HG03565 (cell line): ENCODE results near the gene CATSPERE.
"Not testable (repeated sequence)": the region's sequence is repeated elsewhere in the genome, so short reads cannot be mapped to it uniquely, and the experiment has no call there.

ENCODE experiments used
- ATAC-seq: cut with Tn5 transposase; IDR thresholded peaks from one replicate; pipeline ENCODE4 v1.9.1; 2021; ENCODE audit warnings: mild to moderate bottlenecking, moderate library complexity; ENCODE audit not compliant: unreplicated experiment

The CATSPERE gene

GRCh38 chr1:244536316-244536715 lies 75.2 kb downstream of the CATSPERE start:
- ATAC-seq, result no peak

GRCh38 chr1:244545511-244545910 lies 84.4 kb downstream of the CATSPERE start:
- ATAC-seq, result no peak

- no peak for ATAC-seq
These were observed 87.6 kb downstream of the CATSPERE start for GRCh38 chr1:244548558-244549115.

GRCh38 chr1:244552336-244552735 lies 91.3 kb downstream of the CATSPERE start:
- ATAC-seq, result no peak

GRCh38 chr1:244556263-244556662 lies 95.2 kb downstream of the CATSPERE start:
- ATAC-seq, result no peak

- no peak for ATAC-seq
These were observed 96.5 kb downstream of the CATSPERE start for GRCh38 chr1:244557565-244557964.

- ATAC-seq, result no peak
These were observed 98.5 kb downstream of the CATSPERE start for GRCh38 chr1:244559561-244559960.

GRCh38 chr1:244562877-244563276 lies 101.8 kb downstream of the CATSPERE start:
- ATAC-seq, result not testable (repeated sequence)

- ATAC-seq, result no peak
These were observed 112.7 kb downstream of the CATSPERE start for GRCh38 chr1:244573768-244574167.

- ATAC-seq, result no peak
These were observed 115.3 kb downstream of the CATSPERE start for GRCh38 chr1:244576259-244576892.

GRCh38 chr1:244578205-244578604 lies 117.1 kb downstream of the CATSPERE start:
- not testable (repeated sequence) for ATAC-seq

GRCh38 chr1:244583358-244583982 lies 122.4 kb downstream of the CATSPERE start:
- ATAC-seq, result no peak

GRCh38 chr1:244585867-244586266 lies 124.8 kb downstream of the CATSPERE start:
- no peak for ATAC-seq

- no peak for ATAC-seq
These were observed 129.6 kb downstream of the CATSPERE start for GRCh38 chr1:244590670-244591069.

- no peak for ATAC-seq
These were observed 137.5 kb downstream of the CATSPERE start for GRCh38 chr1:244598611-244599010.

- peak; percentile 97 for ATAC-seq
These were observed 138.9 kb downstream of the CATSPERE start for GRCh38 chr1:244599937-244600350.

GRCh38 chr1:244601336-244601735 lies 140.3 kb downstream of the CATSPERE start:
- ATAC-seq, result no peak

- ATAC-seq, result no peak
These were observed 142.4 kb downstream of the CATSPERE start for GRCh38 chr1:244603498-244603897.

GRCh38 chr1:244605835-244606370 lies 144.8 kb downstream of the CATSPERE start:
- no peak for ATAC-seq

- no peak for ATAC-seq
These were observed 153.2 kb downstream of the CATSPERE start for GRCh38 chr1:244614113-244614836.

- no peak for ATAC-seq
These were observed 153.8 kb downstream of the CATSPERE start for GRCh38 chr1:244614879-244615278.
